A549 treated with dexamethasone at 1 μM for 4 hours (cell line): ENCODE measurements around the gene ATF6. TPM values are rescaled to one million over a fixed set of nuclear protein-coding genes. Genes with fewer than 3 reads are reported as not detected.

ENCODE experiments used
- total RNA-seq: library from RNA; stranded (reverse); fragments of 200-300 nt; extraction: Qiagen RNA extraction; gene quantifications from 5 replicates; pipeline ENCODE4 v1.2.3, GENCODE V29; 2022

ATF6 gene
- 14.1 to 18.3 TPM (median 16.3 TPM) in 5 replicates for total RNA-seq

GRCh38 chr1:161766102-161766981 is at the start of gene ATF6:
Gene ATF6, plus strand, starts transcription at chr1:161766320. Its CDS starts 41 bp downstream, at chr1:161766361.

GRCh38 chr1:161720956-161721737 is 45.0 kb upstream of the ATF6 start, which contains the start of gene FCRLB:
Gene FCRLB, plus strand, starts transcription at chr1:161721544. Its CDS starts 1,129 bp downstream, at chr1:161722673.

GRCh38 chr1:161749509-161750407 is 16.4 kb upstream of the ATF6 start, which contains the start of gene DUSP12:
Gene DUSP12, plus strand, starts transcription at chr1:161749786. Its CDS starts 16 bp downstream, at chr1:161749802.

Other genes with a start within 250 kb of the ATF6 start
- 0.94 to 6.5 TPM (median 1.5 TPM) in 5 replicates for gene HSPA6, start 241.8 kb upstream of the ATF6 start, total RNA-seq
- gene FCGR3A, start 216.5 kb upstream of the ATF6 start, total RNA-seq: not detected in 5 replicates
- not detected in 5 replicates for gene FCGR3B, start 135.1 kb upstream of the ATF6 start, total RNA-seq
- not detected in 5 replicates for gene FCGR2B, start 103.2 kb upstream of the ATF6 start, total RNA-seq
- 0.08 TPM in 1 of 5 replicates, not detected in the others for gene FCRLA, start 59.1 kb upstream of the ATF6 start, total RNA-seq
- gene FCRLB, start 44.8 kb upstream of the ATF6 start, total RNA-seq: 1.1 to 1.6 TPM (median 1.4 TPM) in 5 replicates
- 42.6 to 50.7 TPM (median 44.8 TPM) in 5 replicates for gene DUSP12, start 16.5 kb upstream of the ATF6 start, total RNA-seq